Breast epithelium (tissue), 3 donors: ENCODE results near the gene ATG101.

Source experiments
- POLR2A ChIP-seq: fragments of 450-650 bp; IDR thresholded peaks from one replicate; pipeline ENCODE4 v1.6.1; 2016; ENCODE audit warnings: antibody characterized with exemption, mild to moderate bottlenecking, moderate library complexity
- TF ChIP-seq, protein P1 (sequence below), 3 donors: fragments of 450-650 bp; IDR thresholded peaks; one replicate each; pipeline ENCODE4 v1.5.1; 2016 to 2017; ENCODE audit warnings: antibody characterized with exemption in 3 of 3, mild to moderate bottlenecking in 3 of 3, moderate library complexity in 3 of 3

DNA sequence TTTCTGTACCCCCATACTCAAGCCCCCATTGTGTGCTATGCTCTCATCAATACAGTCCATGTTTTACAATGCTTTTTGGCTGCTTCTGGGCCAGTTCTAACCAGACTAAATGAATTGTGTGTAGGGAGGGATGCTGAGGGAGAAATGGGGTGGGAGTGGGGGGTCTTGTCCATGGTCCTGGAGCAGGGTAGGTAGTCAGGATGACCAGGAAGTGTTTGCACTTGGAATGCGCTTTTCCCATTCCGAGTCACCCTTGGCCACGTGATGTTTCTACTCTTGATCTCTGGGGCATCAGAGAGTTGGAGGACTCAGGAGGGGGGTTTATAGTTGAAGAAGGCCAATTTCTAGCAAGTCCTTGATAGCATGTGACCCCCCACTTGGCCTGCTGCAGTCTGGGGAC lies 8.5 kb downstream of the ATG101 start:
- TF ChIP-seq, protein P1, sequence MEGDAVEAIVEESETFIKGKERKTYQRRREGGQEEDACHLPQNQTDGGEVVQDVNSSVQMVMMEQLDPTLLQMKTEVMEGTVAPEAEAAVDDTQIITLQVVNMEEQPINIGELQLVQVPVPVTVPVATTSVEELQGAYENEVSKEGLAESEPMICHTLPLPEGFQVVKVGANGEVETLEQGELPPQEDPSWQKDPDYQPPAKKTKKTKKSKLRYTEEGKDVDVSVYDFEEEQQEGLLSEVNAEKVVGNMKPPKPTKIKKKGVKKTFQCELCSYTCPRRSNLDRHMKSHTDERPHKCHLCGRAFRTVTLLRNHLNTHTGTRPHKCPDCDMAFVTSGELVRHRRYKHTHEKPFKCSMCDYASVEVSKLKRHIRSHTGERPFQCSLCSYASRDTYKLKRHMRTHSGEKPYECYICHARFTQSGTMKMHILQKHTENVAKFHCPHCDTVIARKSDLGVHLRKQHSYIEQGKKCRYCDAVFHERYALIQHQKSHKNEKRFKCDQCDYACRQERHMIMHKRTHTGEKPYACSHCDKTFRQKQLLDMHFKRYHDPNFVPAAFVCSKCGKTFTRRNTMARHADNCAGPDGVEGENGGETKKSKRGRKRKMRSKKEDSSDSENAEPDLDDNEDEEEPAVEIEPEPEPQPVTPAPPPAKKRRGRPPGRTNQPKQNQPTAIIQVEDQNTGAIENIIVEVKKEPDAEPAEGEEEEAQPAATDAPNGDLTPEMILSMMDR (IDR thresholded peaks at IDR 0.05): peak in 1 of 3 donors; percentile 1
- TF ChIP-seq POLR2A: no peak
